ENCODE data around the gene USP13. TPM values are rescaled to one million over a fixed set of nuclear protein-coding genes. Genes with fewer than 3 reads are reported as not detected.

The USP13 gene
- total and polyA plus RNA-seq, 2 of the 4 experiments (the other 2 are of a cell fraction), result 9.2 to 18.1 TPM

DNA sequence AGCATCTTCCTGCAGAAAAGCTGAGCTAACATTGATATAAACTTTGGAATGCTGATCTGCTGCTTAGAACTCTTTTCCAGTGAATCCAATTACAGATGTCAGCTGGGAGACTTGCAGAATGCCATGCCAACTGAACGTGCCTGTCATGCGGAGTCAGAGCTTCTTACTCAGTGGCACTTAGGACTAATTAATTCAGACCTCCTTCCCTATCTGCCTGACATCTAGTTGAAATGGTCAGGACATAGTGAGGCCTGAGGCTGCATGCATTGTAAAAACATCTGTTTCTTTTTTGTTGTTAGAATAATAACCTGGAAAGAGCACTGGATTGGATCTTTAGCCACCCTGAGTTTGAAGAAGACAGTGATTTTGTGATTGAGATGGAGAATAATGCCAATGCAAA lies 112.6 kb downstream of the USP13 start:
- CTCF ChIA-PET, result no interaction called here
- H3K27me3 ChIP-seq (ENCODE audit: control insufficient read depth, insufficient read depth, low read length), result no peaks in the 10 kb centered on the region
- no peak overlapping the region for H3K4me2 ChIP-seq (ENCODE audit: low read depth, low read length)
- no peak overlapping the region for H2BK5ac ChIP-seq (ENCODE audit: low read depth, low read length, poor library complexity, severe bottlenecking)
- no peak overlapping the region for H2AFZ ChIP-seq (replicated peaks; ENCODE audit: low read length, poor library complexity)
- no peaks in the 10 kb centered on the region for H3K4me1 ChIP-seq (ENCODE audit: control insufficient read depth, insufficient read depth, low read length)
- WGBS, 2 experiments (ENCODE audit: extremely low coverage in 2 of 2, insufficient read length in 1 of 2), result no CpG with 5 or more reads among the region's 2 CpGs
- no peaks in the 10 kb centered on the region for H4K20me1 ChIP-seq (ENCODE audit: insufficient read depth, low read length)
- H3K36me3 ChIP-seq (ENCODE audit: control insufficient read depth, insufficient read depth, low read length), result peaks cover 8% of the 10 kb centered on the region
- ATAC-seq (ENCODE audit: low read depth) (no peak), DNase-seq (no peak)
- no peak overlapping the region for H3K56ac ChIP-seq (ENCODE audit: extremely low read depth, insufficient read depth, low read length)
- H4K5ac ChIP-seq (ENCODE audit: low read depth, low read length), result no peak overlapping the region
- H3K9ac ChIP-seq (ENCODE audit: low read depth, low read length), result no peak overlapping the region
- no TSS peak for BruUV-seq (replicated peaks)
- POLR2A ChIA-PET (ENCODE audit: unreplicated experiment), result no interaction called here
- H3K4ac ChIP-seq (ENCODE audit: low read depth, low read length), result no peak overlapping the region
- H3K79me1 ChIP-seq (ENCODE audit: low read depth in 1 of 2, low read length in 2 of 2), result peaks cover 0 to 6% of the 10 kb centered on the region in 2 experiments; a peak in 1 of 4 replicates
- no peak overlapping the region for H2BK20ac ChIP-seq (ENCODE audit: low read depth, low read length)
- dilution Hi-C loops (cut with HindIII; ENCODE audit: low sequenced_read_pairs, unreplicated experiment), result no loop called here
- H3K9me1 ChIP-seq (ENCODE audit: insufficient read depth, low read length), result peaks cover 2% of the 10 kb centered on the region; the same call in 1 of the 2 replicates
- no peak overlapping the region for H4K91ac ChIP-seq (ENCODE audit: insufficient read depth, low read depth, low read length)
- intact Hi-C loops (cut with micrococcal nuclease), result loop anchor here (5.0 kb wide), 1 partner anchor 167 kb away; no protein-coding TSS in a partner anchor
- H3K9me3 ChIP-seq (ENCODE audit: control insufficient read depth, insufficient read depth, low read length), result no peaks in the 10 kb centered on the region
- H2BK120ac ChIP-seq (ENCODE audit: low read depth, low read length), result no peak overlapping the region
- TF ChIP-seq MAFK (IDR thresholded peaks at IDR 0.05; ENCODE audit: low read depth, low read length), result no peak
- TF ChIP-seq, protein P1, sequence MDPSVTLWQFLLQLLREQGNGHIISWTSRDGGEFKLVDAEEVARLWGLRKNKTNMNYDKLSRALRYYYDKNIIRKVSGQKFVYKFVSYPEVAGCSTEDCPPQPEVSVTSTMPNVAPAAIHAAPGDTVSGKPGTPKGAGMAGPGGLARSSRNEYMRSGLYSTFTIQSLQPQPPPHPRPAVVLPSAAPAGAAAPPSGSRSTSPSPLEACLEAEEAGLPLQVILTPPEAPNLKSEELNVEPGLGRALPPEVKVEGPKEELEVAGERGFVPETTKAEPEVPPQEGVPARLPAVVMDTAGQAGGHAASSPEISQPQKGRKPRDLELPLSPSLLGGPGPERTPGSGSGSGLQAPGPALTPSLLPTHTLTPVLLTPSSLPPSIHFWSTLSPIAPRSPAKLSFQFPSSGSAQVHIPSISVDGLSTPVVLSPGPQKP (IDR thresholded peaks at IDR 0.05; ENCODE audit: borderline replicate concordance, low read depth, low read length), result no peak
- TF ChIP-seq RCOR1 (IDR thresholded peaks at IDR 0.05; ENCODE audit: insufficient replicate concordance, low read length), result no peak
- TF ChIP-seq SMC3 (IDR thresholded peaks at IDR 0.05; ENCODE audit: low read depth, low read length), result no peak
- no peak for TF ChIP-seq USF2 (IDR thresholded peaks at IDR 0.05; ENCODE audit: low read depth, low read length)
- TF ChIP-seq FOS (IDR thresholded peaks at IDR 0.05; ENCODE audit: low read depth, low read length), result no peak
- TF ChIP-seq MAZ (IDR thresholded peaks at IDR 0.05; ENCODE audit: borderline replicate concordance, low read depth, low read length), result no peak
- no peak for TF ChIP-seq NFE2L2 (IDR thresholded peaks at IDR 0.05; ENCODE audit: low read depth, low read length)
- no peak for TF ChIP-seq POLR2A (IDR thresholded peaks at IDR 0.05; ENCODE audit: low read depth, low read length)
- no peak for TF ChIP-seq CTCF (conservative IDR thresholded peaks at IDR 0.05; ENCODE audit: low read depth, low read length)
- TF ChIP-seq CEBPB (IDR thresholded peaks at IDR 0.05; ENCODE audit: low read depth, low read length), result no peak
- TF ChIP-seq RFX5 (IDR thresholded peaks at IDR 0.05; ENCODE audit: low read depth, low read length), result no peak
- no peak for TF ChIP-seq MXI1 (IDR thresholded peaks at IDR 0.05; ENCODE audit: borderline replicate concordance, low read depth, low read length)
- no peak for TF ChIP-seq BHLHE40 (IDR thresholded peaks at IDR 0.05; ENCODE audit: low read depth, low read length)
- TF ChIP-seq RAD21 (IDR thresholded peaks at IDR 0.05; ENCODE audit: low read length), result no peak
- no peak for TF ChIP-seq CHD1 (IDR thresholded peaks at IDR 0.05; ENCODE audit: low read depth, low read length)
- H2BK15ac ChIP-seq (ENCODE audit: low read depth, low read length), result no peak overlapping the region
- no peak overlapping the region for H3K23ac ChIP-seq (ENCODE audit: low read depth, low read length)
- in situ Hi-C loops (cut with MboI; ENCODE audit: low sequenced_read_pairs), result loop anchor here (25.0 kb wide), 1 partner anchor 822 kb away; no protein-coding TSS in a partner anchor
- H2AK9ac ChIP-seq (replicated peaks; ENCODE audit: low read depth, low read length, poor library complexity), result no peak overlapping the region
- no peak overlapping the region for H4K8ac ChIP-seq (ENCODE audit: low read depth in 2 of 2, low read length in 2 of 2)
- no peak overlapping the region for H3K4me3 ChIP-seq (ENCODE audit: insufficient read depth, low read depth, low read length)
- no peak overlapping the region for H3K14ac ChIP-seq (replicated peaks; ENCODE audit: low read depth, low read length)
- no peak overlapping the region for H2AK5ac ChIP-seq (ENCODE audit: low read depth, low read length)
- no peak overlapping the region for H3K27ac ChIP-seq (ENCODE audit: insufficient read depth, low read length)
- H3K18ac ChIP-seq (ENCODE audit: low read depth, low read length), result no peak overlapping the region
